ENCODE measurements around the gene DPP3.
"Not testable (repeated sequence)": the region's sequence is repeated elsewhere in the genome, so short reads cannot be mapped to it uniquely, and the experiment has no call there.

The DPP3 gene

GRCh38 chr11:66464116-66464515, 16.1 kb upstream of the DPP3 start:
- DNase-seq, result not testable (repeated sequence)

GRCh38 chr11:66464916-66465315, 15.3 kb upstream of the DPP3 start:
- no peak for DNase-seq

GRCh38 chr11:66465373-66466224, 14.6 kb upstream of the DPP3 start:
- DNase-seq, result no peak

GRCh38 chr11:66466225-66467033, 13.8 kb upstream of the DPP3 start, which contains the start of gene PELI3:
Gene PELI3, plus strand, starts transcription at chr11:66466905. Its CDS starts 1,224 bp downstream, at chr11:66468129.
- peak; percentile 35 to 97 (median 90) for DNase-seq

GRCh38 chr11:66467034-66467659, 13.1 kb upstream of the DPP3 start:
- peak in 15 of 56 donors; percentile 7 to 67 (median 24) for DNase-seq

- peak in 9 of 56 donors; percentile 9 to 24 (median 11) for DNase-seq
These were observed 12.5 kb upstream of the DPP3 start for GRCh38 chr11:66467756-66468155.

GRCh38 chr11:66468691-66469090, 11.5 kb upstream of the DPP3 start:
- no peak for DNase-seq

GRCh38 chr11:66469441-66469840, 10.8 kb upstream of the DPP3 start:
- DNase-seq, result no peak

GRCh38 chr11:66470015-66470414, 10.2 kb upstream of the DPP3 start:
- DNase-seq, result no peak

GRCh38 chr11:66471142-66471541, 9.1 kb upstream of the DPP3 start:
- no peak for DNase-seq

- DNase-seq, result no peak
These were observed 8.2 kb upstream of the DPP3 start for GRCh38 chr11:66472054-66472453.

GRCh38 chr11:66473167-66473566, 7.1 kb upstream of the DPP3 start:
- DNase-seq, result no peak

GRCh38 chr11:66473608-66474515, 6.4 kb upstream of the DPP3 start:
- DNase-seq, result no peak

GRCh38 chr11:66475349-66476172, 4.7 kb upstream of the DPP3 start:
- no peak for DNase-seq

- no peak for DNase-seq
These were observed 3.9 kb upstream of the DPP3 start for GRCh38 chr11:66476173-66476840.

- DNase-seq, result no peak
These were observed 3.4 kb upstream of the DPP3 start for GRCh38 chr11:66476841-66477251.

GRCh38 chr11:66477263-66478201, 2.7 kb upstream of the DPP3 start:
- DNase-seq, result no peak

Measured in nucleus accumbens (tissue), 56 donors.